ENCODE measurements around the gene MVK. TPM values are rescaled to one million over a fixed set of nuclear protein-coding genes. Genes with fewer than 3 reads are reported as not detected.

Gene MVK
- polyA plus RNA-seq, 12 donors = 8.0 to 19.0 (median 15.3) TPM; not detected in 1

GRCh38 chr12:109542876-109543275 is 30.7 kb upstream of the MVK start:
- DNase-seq = no peak

DNA sequence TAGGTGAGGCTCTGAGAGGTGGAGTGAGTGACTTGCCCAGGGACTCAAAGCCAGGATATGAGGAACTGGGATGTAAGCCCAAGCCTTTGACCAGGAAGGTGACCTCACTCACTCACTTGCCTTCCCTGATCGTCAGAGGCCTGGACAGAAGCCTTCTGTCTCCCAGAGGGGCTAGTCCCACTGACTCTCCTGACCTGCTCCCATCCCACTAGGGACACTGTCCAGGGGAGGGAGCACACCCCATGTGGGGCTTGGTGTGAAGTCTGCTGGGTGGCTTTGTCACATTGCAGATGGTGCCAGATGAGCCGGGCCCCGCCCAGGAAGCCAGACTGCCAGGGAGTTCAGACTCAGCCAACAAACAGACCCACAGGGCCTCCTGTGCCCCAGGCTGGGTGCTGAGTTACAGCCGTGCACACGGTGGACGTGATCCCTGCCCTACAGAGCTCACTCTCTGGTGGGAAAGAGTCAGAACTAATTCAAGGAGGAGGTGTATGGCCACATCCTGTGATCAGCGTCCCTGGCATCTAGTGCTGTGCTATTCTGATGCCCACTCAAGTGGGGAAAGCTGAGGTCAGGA is 28.6 kb upstream of the MVK start:
- DNase-seq = no peak

DNA sequence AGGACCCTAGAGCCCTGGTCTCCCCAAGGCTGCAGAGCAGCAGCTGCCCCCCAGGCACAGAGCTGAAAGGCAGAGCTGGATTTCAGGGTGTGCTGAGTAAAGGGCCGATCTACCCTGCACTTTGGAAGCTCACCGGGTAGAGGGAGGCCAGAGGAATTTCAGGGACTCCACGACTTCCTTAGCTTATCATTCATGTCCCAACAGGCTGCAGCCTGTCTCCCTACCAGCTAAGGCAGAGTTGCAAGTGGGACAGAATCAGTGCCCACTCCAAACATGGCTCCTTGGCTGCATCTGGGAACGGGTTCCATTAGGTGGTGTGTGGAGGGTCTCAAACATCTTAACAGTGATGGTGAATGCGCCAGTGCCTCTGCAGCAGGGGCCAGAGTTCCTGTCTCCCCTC is 27.8 kb upstream of the MVK start:
- no peak for DNase-seq

DNA sequence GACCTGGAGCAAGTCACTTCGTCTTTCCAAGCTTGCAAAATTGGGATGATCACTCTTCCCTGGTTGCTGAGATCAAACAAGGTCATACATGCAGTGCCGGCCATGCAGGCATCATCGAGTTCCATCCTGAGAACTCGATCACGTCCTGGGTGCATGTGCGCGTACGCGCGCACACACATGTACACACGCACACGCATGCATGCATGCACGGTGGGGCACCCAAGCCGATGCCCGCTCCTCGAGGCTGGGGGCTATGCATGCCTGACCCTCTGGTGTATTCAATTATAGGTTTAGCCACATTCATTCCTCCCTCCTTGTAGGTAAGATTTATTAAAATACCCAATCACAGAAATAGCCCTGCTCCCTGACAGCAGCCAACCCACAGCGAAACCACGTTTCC is 26.3 kb upstream of the MVK start:
- no peak for DNase-seq

DNA sequence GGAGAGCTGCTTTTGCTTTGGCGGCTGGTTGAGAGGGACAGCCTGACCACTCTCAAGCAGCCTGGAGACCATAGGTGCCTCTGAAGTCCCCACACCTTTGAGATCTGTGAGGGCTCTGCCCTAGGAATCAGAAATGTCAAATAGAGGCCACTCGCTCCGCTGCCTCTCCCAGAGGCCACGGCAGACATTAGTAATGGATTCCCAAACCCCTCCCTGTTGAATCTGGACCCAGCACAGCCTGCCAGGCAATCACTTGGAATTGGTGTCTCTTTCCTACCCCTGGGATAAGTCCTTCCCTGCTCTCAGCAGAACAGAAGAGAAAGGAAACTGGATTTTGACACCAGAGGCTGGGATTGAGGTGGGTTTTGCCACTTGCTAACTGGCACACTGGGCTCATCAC is 25.3 kb upstream of the MVK start:
- no peak for DNase-seq

- DNase-seq = no peak
These were observed 23.9 kb upstream of the MVK start for GRCh38 chr12:109549613-109550270.

GRCh38 chr12:109550281-109550680 is 23.3 kb upstream of the MVK start:
- no peak for DNase-seq

- DNase-seq = no peak
These were observed 22.5 kb upstream of the MVK start for GRCh38 chr12:109551108-109551507.

GRCh38 chr12:109552971-109553370 is 20.6 kb upstream of the MVK start:
- DNase-seq = no peak

GRCh38 chr12:109553483-109553882 is 20.1 kb upstream of the MVK start:
- DNase-seq = peak; percentile 7

DNA sequence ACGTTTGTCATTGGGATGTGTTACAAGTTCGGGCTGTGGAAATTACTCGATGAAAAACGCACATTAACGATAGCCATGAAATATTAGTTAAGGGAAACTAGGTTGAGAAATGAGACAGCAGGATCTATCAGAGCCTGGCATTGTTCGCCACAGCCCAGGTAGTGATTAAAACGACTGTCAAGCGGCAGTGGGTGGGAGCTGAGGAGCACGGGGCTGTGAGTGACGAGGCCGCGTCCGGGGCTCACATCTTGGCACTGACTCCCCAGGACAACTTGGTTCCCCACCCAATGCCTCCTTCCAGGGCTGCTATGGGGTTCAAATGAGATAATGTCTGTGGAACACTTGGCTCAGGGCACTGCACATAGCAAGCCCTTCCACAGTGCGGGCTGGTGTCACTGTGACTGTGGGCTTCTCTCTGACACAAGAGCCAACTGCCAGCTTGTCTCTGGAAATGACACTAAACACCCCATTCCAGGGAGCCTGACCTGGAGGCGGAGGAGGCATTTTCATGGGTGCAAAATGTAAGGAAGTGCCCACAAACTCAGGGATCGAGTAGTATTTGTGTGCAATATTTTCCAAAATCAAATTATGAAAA is 19.6 kb upstream of the MVK start:
- DNase-seq = no peak

- no peak for DNase-seq
These were observed 18.8 kb upstream of the MVK start for GRCh38 chr12:109554761-109555160.

GRCh38 chr12:109555431-109556315 is 17.9 kb upstream of the MVK start:
- DNase-seq = no peak

- no peak for DNase-seq
These were observed 16.4 kb upstream of the MVK start for GRCh38 chr12:109557200-109557599.

- DNase-seq = no peak
These were observed 15.8 kb upstream of the MVK start for GRCh38 chr12:109557805-109558204.

DNA sequence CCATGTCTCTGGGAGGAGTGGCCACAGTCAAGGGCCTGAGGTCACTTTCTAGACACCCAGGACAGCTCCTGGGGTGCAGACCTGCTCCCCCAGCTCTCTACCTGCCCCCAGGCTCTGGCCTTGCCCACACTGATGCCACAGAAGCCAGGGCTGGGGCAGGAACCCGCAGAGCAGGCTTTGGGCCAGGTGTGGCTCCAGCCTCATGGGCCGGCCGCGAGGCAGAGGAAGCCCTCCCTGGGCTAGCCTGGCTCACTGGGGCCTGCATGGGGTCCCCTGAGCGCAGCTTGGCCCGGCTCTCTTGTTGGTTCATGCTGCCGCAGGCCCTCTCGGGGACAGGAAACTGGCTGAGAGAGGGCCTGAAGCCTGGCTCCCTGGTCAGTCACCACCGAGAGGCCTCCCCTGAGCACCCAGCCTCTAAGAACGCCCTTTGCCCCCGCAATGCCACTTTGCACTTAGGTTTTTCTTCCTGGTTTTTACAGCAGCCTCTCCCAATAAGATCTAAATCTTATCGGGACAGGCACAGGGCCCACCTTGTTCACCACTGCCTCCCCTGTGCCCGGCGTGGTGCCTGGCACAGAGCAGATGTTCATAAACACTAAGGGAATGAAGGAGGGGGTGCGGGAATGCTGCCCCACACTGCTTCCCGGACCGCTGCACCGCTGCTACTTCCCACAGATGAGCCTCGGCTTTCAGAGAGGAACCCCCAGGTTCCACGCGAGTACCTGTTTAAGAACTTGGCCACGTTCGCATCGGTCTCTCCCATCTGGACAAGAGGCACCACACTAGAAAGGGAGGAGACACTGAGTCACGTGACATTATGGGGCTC is 15.0 kb upstream of the MVK start:
- no peak for DNase-seq

GRCh38 chr12:109559200-109559505 is 14.4 kb upstream of the MVK start:
- DNase-seq = no peak

- DNase-seq = no peak
These were observed 14.0 kb upstream of the MVK start for GRCh38 chr12:109559601-109560000.

DNA sequence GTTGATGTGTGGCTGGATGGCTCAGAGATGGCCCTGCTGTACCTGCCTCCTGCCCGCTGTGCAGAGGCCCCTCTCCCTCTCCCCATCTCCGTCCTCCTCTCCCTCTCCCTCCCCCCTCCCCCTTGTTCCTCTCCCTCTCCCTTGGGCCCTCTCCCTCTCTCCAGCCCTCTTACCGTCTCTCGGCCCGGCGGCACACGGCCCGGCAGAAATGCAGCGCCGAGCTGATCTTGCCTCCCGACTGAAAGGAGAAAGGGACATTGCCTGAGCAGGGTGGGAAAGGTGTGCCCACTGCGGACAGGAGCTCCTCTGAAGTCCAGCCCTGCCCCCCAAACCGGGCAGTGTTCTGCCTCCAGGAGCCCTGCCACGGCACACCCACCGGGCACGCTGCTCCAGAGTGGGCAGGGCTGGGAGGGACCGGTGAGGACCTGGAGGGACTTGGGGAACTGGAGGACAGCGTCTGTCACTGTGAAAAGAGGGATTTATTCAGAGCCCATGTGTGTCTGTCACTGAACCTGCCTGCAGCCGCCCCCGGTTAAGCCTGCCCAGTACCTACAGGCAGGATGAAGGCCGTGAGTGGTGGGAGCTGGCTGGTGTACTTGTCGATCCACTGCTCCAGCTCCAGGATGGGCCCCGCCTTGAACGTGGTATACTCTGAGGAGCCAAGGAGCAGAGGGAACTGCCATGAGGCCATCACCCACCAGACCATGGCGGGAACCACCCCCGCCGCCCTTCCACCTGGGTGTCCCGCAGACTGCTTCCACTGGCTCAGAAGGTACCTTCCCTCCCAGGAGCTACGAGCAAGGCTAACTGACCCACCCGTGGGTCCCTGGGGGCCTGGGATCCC is 12.5 kb upstream of the MVK start:
- no peak for DNase-seq

DNA sequence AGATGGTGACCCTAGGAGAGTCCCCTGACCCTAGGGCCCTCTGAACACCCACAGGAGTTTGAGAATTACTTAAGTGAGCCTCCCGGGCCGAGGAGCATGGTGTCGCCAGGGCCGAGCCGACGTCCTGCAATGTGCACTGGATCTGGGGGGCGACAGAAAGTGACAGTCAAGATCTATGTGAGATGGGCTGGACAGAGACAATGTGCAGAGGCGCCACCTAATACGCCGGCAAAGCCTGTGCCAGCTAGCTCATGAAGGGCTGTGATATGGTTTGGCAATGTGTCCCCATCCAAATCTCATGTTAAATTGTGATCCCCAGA is 11.9 kb upstream of the MVK start:
- DNase-seq = no peak

DNA sequence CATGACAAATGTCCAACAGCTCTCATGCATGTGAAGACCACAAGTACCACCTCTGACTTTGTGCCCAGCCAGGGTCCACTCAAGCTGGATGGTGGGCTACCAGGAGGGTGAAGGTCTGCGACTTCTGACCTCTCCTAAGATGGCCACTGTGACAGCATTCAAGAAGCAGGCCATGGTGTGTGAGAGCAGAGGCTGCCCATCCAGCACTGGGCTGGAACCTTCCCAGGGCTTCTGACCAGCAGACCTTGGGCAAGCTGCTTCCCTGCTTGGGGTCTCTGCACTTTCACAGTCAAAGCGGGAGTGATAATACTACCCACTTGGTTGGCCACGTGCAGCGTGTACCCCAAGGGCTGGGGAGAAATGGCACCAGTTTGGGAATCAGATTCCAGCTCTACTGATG is 10.7 kb upstream of the MVK start:
- no peak for DNase-seq

Data from muscle of arm (tissue), 12 donors.